Keratinocyte (primary cell): ENCODE data around the gene TNFRSF17. TPM values are rescaled to one million over a fixed set of nuclear protein-coding genes. Genes with fewer than 3 reads are reported as not detected.

ENCODE experiments used
- DNase-seq: peaks from one replicate; pipeline ENCODE4 v3.0.0-alpha.2; 2011; ENCODE audit warnings: low read depth, missing footprints, low spot score
- FAIRE-seq: peaks from 2 replicates; lab custom pipeline; 2011; peaks lifted over from hg19 to GRCh38; lab: Jason Lieb, UNC
- H2AFZ ChIP-seq: 2 replicates; pipeline ENCODE4 v1.6.0; 2012; ENCODE audit warnings: low read length, control low read depth, inconsistent platforms; ENCODE audit not compliant: control insufficient read depth
- H3K27ac ChIP-seq: 2 replicates; pipeline ENCODE4 v1.5.1; 2011; ENCODE audit warnings: low read length; ENCODE audit not compliant: control insufficient read depth, insufficient read depth
- H3K27me3 ChIP-seq: 3 replicates; pipeline ENCODE4 v1.6.0; 2011; ENCODE audit warnings: low read length; ENCODE audit not compliant: control insufficient read depth, insufficient read depth; ENCODE audit errors: extremely low read depth
- H3K36me3 ChIP-seq, 2 experiments: 2 replicates in 1 of 2; 3 replicates in 1 of 2; pipeline ENCODE4 v1.5.1; 2011; ENCODE audit warnings: low read length in 2 of 2, mild to moderate bottlenecking in 1 of 2; ENCODE audit not compliant: control insufficient read depth in 2 of 2, insufficient read depth in 2 of 2; ENCODE audit errors: extremely low read depth in 1 of 2
- H3K4me1 ChIP-seq: 3 replicates; pipeline ENCODE4 v1.5.1; 2011; ENCODE audit warnings: low read length; ENCODE audit not compliant: control insufficient read depth, insufficient read depth; ENCODE audit errors: extremely low read depth
- H3K4me2 ChIP-seq: 3 replicates; pipeline ENCODE4 v1.6.0; 2011; ENCODE audit warnings: low read depth, low read length; ENCODE audit not compliant: control insufficient read depth, insufficient read depth; ENCODE audit errors: extremely low read depth
- H3K4me3 ChIP-seq, 3 experiments: fragments of 200-600 bp in 1 of 3; sonication (generic) in 1 of 3; 2 replicates in 2 of 3; 3 replicates in 1 of 3; pipeline ENCODE4 v1.5.1; 2011 to 2016; ENCODE audit warnings: low read length in 3 of 3, mild to moderate bottlenecking in 3 of 3, control low read depth in 2 of 3, inconsistent platforms in 1 of 3, low read depth in 1 of 3, mixed read lengths in 1 of 3, mixed run types in 1 of 3, moderate library complexity in 1 of 3; ENCODE audit not compliant: control insufficient read depth in 2 of 3, insufficient read depth in 2 of 3; ENCODE audit errors: extremely low read depth in 1 of 3
- H3K79me2 ChIP-seq: 2 replicates; pipeline ENCODE4 v1.6.0; 2012; ENCODE audit warnings: low read length; ENCODE audit not compliant: control insufficient read depth, insufficient read depth
- H3K9ac ChIP-seq: 3 replicates; pipeline ENCODE4 v1.6.0; 2011; ENCODE audit warnings: low read length; ENCODE audit not compliant: control insufficient read depth, insufficient read depth; ENCODE audit errors: extremely low read depth
- H3K9me1 ChIP-seq: 3 replicates; pipeline ENCODE4 v1.6.0; 2011; ENCODE audit warnings: low read length; ENCODE audit not compliant: control insufficient read depth, insufficient read depth; ENCODE audit errors: extremely low read depth
- H3K9me3 ChIP-seq: 2 replicates; pipeline ENCODE4 v1.5.1; 2012; ENCODE audit warnings: low read depth, low read length; ENCODE audit not compliant: control insufficient read depth
- H4K20me1 ChIP-seq: 3 replicates; pipeline ENCODE4 v1.6.0; 2011; ENCODE audit warnings: low read length; ENCODE audit not compliant: control insufficient read depth, insufficient read depth; ENCODE audit errors: extremely low read depth
- CTCF ChIP-seq, 3 experiments: IDR thresholded peaks in 1 of 3; conservative IDR thresholded peaks in 1 of 3; optimal IDR thresholded peaks in 1 of 3; 2 replicates in 2 of 3; 3 replicates in 1 of 3; pipeline versions ENCODE3 to v1.5.1; 2011; ENCODE audit warnings: low read length in 3 of 3, mild to moderate bottlenecking in 3 of 3, moderate library complexity in 2 of 3, control low read depth in 1 of 3, inconsistent platforms in 1 of 3; ENCODE audit not compliant: insufficient read depth in 2 of 3; ENCODE audit errors: extremely low read depth in 1 of 3
- EZH2 ChIP-seq: IDR thresholded peaks from one replicate; pipeline ENCODE4 v1.6.1; 2012; ENCODE audit warnings: inconsistent platforms, mild to moderate bottlenecking, low read length, moderate library complexity
- dilution Hi-C: fragments of 300-500 bp; cut with MboI; formaldehyde crosslinking; loops from one replicate; pipeline ENCODE4 v1.7.0; 2020; ENCODE audit warnings: low sequenced_read_pairs; ENCODE audit not compliant: extremely low pct_ligation_motif_present
- polyA plus RNA-seq, 5 experiments: library from polyadenylated mRNA; depleted of rRNA in 3 of 5; stranded (reverse) in 3 of 5; stranded (forward) in 1 of 5; unstranded in 1 of 5; fragments of >200 nt; gene quantifications; 1 replicate in 1 of 5; 2 replicates in 3 of 5; 3 replicates in 1 of 5; pipeline versions ENCODE4 v1.2.1 to v1.2.3, GENCODE V29; 2011 to 2012; ENCODE audit warnings: missing spikeins in 2 of 5, low read depth in 1 of 5, low replicate concordance in 1 of 5

The TNFRSF17 gene
- polyA plus RNA-seq, 1 donor (not counting 4 experiments of a cell fraction or from before 2014, with no cell fraction given): not detected

GRCh38 chr16:11972128-11972527 is 7.1 kb downstream of the TNFRSF17 start:
- Histone ChIP-seq H3K4me3 (no peak overlapping the region), H3K4me2 (no peak overlapping the region), H3K27me3 (no peaks in the 10 kb centered on the region), H3K9ac (no peak overlapping the region), H3K4me1 (peaks cover 1% of the 10 kb centered on the region), H3K27ac (no peak overlapping the region), H3K79me2 (peaks cover 3% of the 10 kb centered on the region), H3K9me1 (no peaks in the 10 kb centered on the region), H4K20me1 (no peaks in the 10 kb centered on the region), H3K9me3 (no peaks in the 10 kb centered on the region), H2AFZ (no peak overlapping the region), H3K36me3 (peaks cover 0 to 2% of the 10 kb centered on the region in 2 experiments)
- no peak for FAIRE-seq
- dilution Hi-C loops: no loop called here
- DNase-seq: no peak
- TF ChIP-seq EZH2 (no peak), CTCF (optimal IDR thresholded peaks at IDR 0.05 in 1 of 3, IDR thresholded peaks at IDR 0.05 in 1 of 3, conservative IDR thresholded peaks at IDR 0.05 in 1 of 3; ENCODE audit: extremely low read depth in 1 of 3, insufficient read depth in 2 of 3, low read length in 3 of 3) (peak in 2 of 3 experiments; percentile 4 to 17)

- Histone ChIP-seq H3K4me3 (no peak overlapping the region), H3K4me1 (peaks cover 11% of the 10 kb centered on the region), H3K9me3 (no peaks in the 10 kb centered on the region), H3K9me1 (no peaks in the 10 kb centered on the region), H2AFZ (no peak overlapping the region), H3K9ac (no peak overlapping the region), H4K20me1 (no peaks in the 10 kb centered on the region), H3K4me2 (no peak overlapping the region), H3K27me3 (no peaks in the 10 kb centered on the region), H3K27ac (no peak overlapping the region), H3K36me3 (peaks cover 0 to 2% of the 10 kb centered on the region in 2 experiments), H3K79me2 (peaks cover 6% of the 10 kb centered on the region)
- FAIRE-seq (no peak), DNase-seq (no peak)
- dilution Hi-C loops: no loop called here
- TF ChIP-seq EZH2: no peak
- TF ChIP-seq CTCF (optimal IDR thresholded peaks at IDR 0.05 in 1 of 3, IDR thresholded peaks at IDR 0.05 in 1 of 3, conservative IDR thresholded peaks at IDR 0.05 in 1 of 3; ENCODE audit: extremely low read depth in 1 of 3, insufficient read depth in 2 of 3, low read length in 3 of 3): no peak
Observed at GRCh38 chr16:11973070-11973469, 8.1 kb downstream of the TNFRSF17 start.
